Mesenchymal stem cell (in vitro differentiated cells and primary cell): ENCODE results near the gene C1QA.
A peak's percentile ranks its signal among the peaks of the same experiment; 100 is the strongest.

Source experiments
- DNase-seq: peaks from one replicate; pipeline ENCODE4 v3.0.0-alpha.2; 2013
- H2AFZ ChIP-seq: one replicate; pipeline ENCODE4 v1.6.1; 2013; ENCODE audit warnings: low read depth, mild to moderate bottlenecking, control low read depth, inconsistent platforms, low read length, moderate library complexity
- H2AK5ac ChIP-seq: 2 replicates; pipeline ENCODE4 v1.6.1; 2013; ENCODE audit warnings: low read length, moderate library complexity, mild to moderate bottlenecking, inconsistent platforms; ENCODE audit not compliant: severe bottlenecking
- H2BK120ac ChIP-seq: one replicate; pipeline ENCODE4 v1.6.1; 2013; ENCODE audit warnings: low read depth, mild to moderate bottlenecking, inconsistent platforms, low read length, moderate library complexity
- H2BK12ac ChIP-seq, 2 experiments: one replicate each; pipeline ENCODE4 v1.6.1; 2013; ENCODE audit warnings: inconsistent platforms in 2 of 2, low read length in 2 of 2, mild to moderate bottlenecking in 2 of 2, moderate library complexity in 2 of 2, control low read depth in 1 of 2
- H2BK15ac ChIP-seq: one replicate; pipeline ENCODE4 v1.6.1; 2013; ENCODE audit warnings: mild to moderate bottlenecking, low read depth, inconsistent platforms; ENCODE audit not compliant: poor library complexity, severe bottlenecking
- H2BK5ac ChIP-seq: 2 replicates; pipeline ENCODE4 v1.6.1; 2013; ENCODE audit warnings: low read depth, mild to moderate bottlenecking, low read length, control low read depth, inconsistent platforms; ENCODE audit not compliant: poor library complexity, severe bottlenecking
- H3K14ac ChIP-seq, 2 experiments: one replicate each; pipeline ENCODE4 v1.6.1; 2013; ENCODE audit warnings: inconsistent platforms in 2 of 2, low read length in 2 of 2, control low read depth in 1 of 2, mild to moderate bottlenecking in 1 of 2, moderate library complexity in 1 of 2
- H3K18ac ChIP-seq, 2 experiments: one replicate each; pipeline ENCODE4 v1.6.1; 2013; ENCODE audit warnings: inconsistent platforms in 2 of 2, low read length in 2 of 2, control low read depth in 1 of 2, low read depth in 1 of 2, mild to moderate bottlenecking in 1 of 2
- H3K23ac ChIP-seq, 2 experiments: one replicate each; pipeline ENCODE4 v1.6.1; 2013; ENCODE audit warnings: inconsistent platforms in 2 of 2, low read length in 2 of 2, mild to moderate bottlenecking in 2 of 2, moderate library complexity in 2 of 2, control low read depth in 1 of 2
- H3K27ac ChIP-seq: 2 replicates; pipeline ENCODE4 v1.5.1; 2013; ENCODE audit warnings: mild to moderate bottlenecking, moderate library complexity, low read length, control low read depth, inconsistent platforms; ENCODE audit not compliant: poor library complexity, severe bottlenecking
- H3K27me3 ChIP-seq, 2 experiments: 2 replicates each; pipeline versions ENCODE4 v1.6.1 to v1.7.0; 2013; ENCODE audit warnings: low read length in 2 of 2, mild to moderate bottlenecking in 2 of 2, moderate library complexity in 2 of 2, control low read depth in 1 of 2, inconsistent platforms in 1 of 2; ENCODE audit not compliant: control insufficient read depth in 1 of 2, insufficient read depth in 1 of 2
- H3K36me3 ChIP-seq, 2 experiments: 2 replicates each; pipeline versions ENCODE4 v1.6.1 to v1.7.0; 2013; ENCODE audit warnings: low read length in 2 of 2, control low read depth in 1 of 2, inconsistent platforms in 1 of 2, low read depth in 1 of 2, mild to moderate bottlenecking in 1 of 2; ENCODE audit not compliant: insufficient read depth in 2 of 2, control insufficient read depth in 1 of 2
- H3K4ac ChIP-seq, 2 experiments: one replicate each; pipeline ENCODE4 v1.6.1; 2013; ENCODE audit warnings: inconsistent platforms in 2 of 2, low read length in 2 of 2, mild to moderate bottlenecking in 2 of 2, moderate library complexity in 2 of 2, control low read depth in 1 of 2, low read depth in 1 of 2
- H3K4me1 ChIP-seq: 2 replicates; pipeline ENCODE4 v1.6.1; 2013; ENCODE audit warnings: low read depth, low read length, control low read depth; ENCODE audit not compliant: control insufficient read depth, insufficient read depth
- H3K4me2 ChIP-seq: 2 replicates; pipeline ENCODE4 v1.6.1; 2013; ENCODE audit warnings: low read length, mild to moderate bottlenecking, inconsistent platforms; ENCODE audit not compliant: poor library complexity, severe bottlenecking
- H3K4me3 ChIP-seq, 2 experiments: 2 replicates each; pipeline versions ENCODE4 v1.5.1 to v1.7.0; 2013; ENCODE audit warnings: low read length in 2 of 2, mild to moderate bottlenecking in 2 of 2, control low read depth in 1 of 2, low read depth in 1 of 2; ENCODE audit not compliant: insufficient read depth in 1 of 2
- H3K79me1 ChIP-seq: replicated peaks from 2 replicates; pipeline ENCODE4 v1.6.1; 2013; ENCODE audit warnings: mild to moderate bottlenecking, control low read depth, low read length, inconsistent platforms; ENCODE audit not compliant: poor library complexity, severe bottlenecking
- H3K9ac ChIP-seq: 2 replicates; pipeline ENCODE4 v1.7.0; 2013; ENCODE audit warnings: mild to moderate bottlenecking, low read length, moderate library complexity
- H3K9me3 ChIP-seq: 2 replicates; pipeline ENCODE4 v1.7.0; 2013; ENCODE audit warnings: mild to moderate bottlenecking, low read length; ENCODE audit not compliant: control insufficient read depth
- H4K8ac ChIP-seq: one replicate; pipeline ENCODE4 v1.6.1; 2013; ENCODE audit warnings: inconsistent platforms, mild to moderate bottlenecking, low read length, moderate library complexity
- H4K91ac ChIP-seq: one replicate; pipeline ENCODE4 v1.6.1; 2013; ENCODE audit warnings: mild to moderate bottlenecking, low read length, inconsistent platforms
- WGBS: methylation state at CpG from one replicate; pipeline ENCODE4 v1.1.7; 2013; ENCODE audit warnings: mixed read lengths; 5-methylcytosine and 5-hydroxymethylcytosine counted together

Gene C1QA

GRCh38 chr1:22600817-22601605 is 35.4 kb upstream of the C1QA start:
- 86% methylated on average over 39 of the region's 39 CpGs for WGBS
- no peak overlapping the region for H2BK5ac ChIP-seq
- no peak overlapping the region for H3K27ac ChIP-seq
- H4K8ac ChIP-seq = no peak overlapping the region
- no peak overlapping the region for H3K4me3 ChIP-seq
- H3K4me2 ChIP-seq = no peak overlapping the region
- H3K9me3 ChIP-seq = no peaks in the 10 kb centered on the region
- no peak overlapping the region for H3K9ac ChIP-seq
- no peaks in the 10 kb centered on the region for H3K4me1 ChIP-seq
- no peak overlapping the region for H2BK120ac ChIP-seq
- no peak overlapping the region for H2AFZ ChIP-seq
- H3K4ac ChIP-seq = no peak overlapping the region
- H3K18ac ChIP-seq = no peak overlapping the region
- H3K27me3 ChIP-seq = peaks cover 34 to 76% of the 10 kb centered on the region in 2 experiments
- DNase-seq = no peak
- no peak overlapping the region for H2AK5ac ChIP-seq
- H3K14ac ChIP-seq = peak overlapping the region in 1 of 2 experiments; percentile 30
- peak overlapping the region; percentile 75 for H2BK15ac ChIP-seq
- H2BK12ac ChIP-seq = no peak overlapping the region
- H3K79me1 ChIP-seq = no peaks in the 10 kb centered on the region
- no peak overlapping the region for H4K91ac ChIP-seq
- no peak overlapping the region for H3K23ac ChIP-seq
- no peaks in the 10 kb centered on the region for H3K36me3 ChIP-seq

GRCh38 chr1:22601610-22602009 is 34.8 kb upstream of the C1QA start:
- Histone ChIP-seq H3K9ac (no peak overlapping the region), H2AFZ (no peak overlapping the region), H3K79me1 (no peaks in the 10 kb centered on the region), H3K4ac (no peak overlapping the region), H3K4me1 (no peaks in the 10 kb centered on the region), H2BK5ac (no peak overlapping the region), H4K91ac (no peak overlapping the region), H4K8ac (no peak overlapping the region), H3K27me3 (peaks cover 35 to 79% of the 10 kb centered on the region in 2 experiments), H2BK120ac (no peak overlapping the region), H3K14ac (no peak overlapping the region), H2BK12ac (no peak overlapping the region), H2AK5ac (no peak overlapping the region), H3K4me2 (no peak overlapping the region), H2BK15ac (peak overlapping the region; percentile 75), H3K23ac (no peak overlapping the region), H3K18ac (no peak overlapping the region), H3K9me3 (no peaks in the 10 kb centered on the region), H3K4me3 (no peak overlapping the region), H3K27ac (no peak overlapping the region), H3K36me3 (no peaks in the 10 kb centered on the region)
- DNase-seq = no peak
- 88% methylated on average over 12 of the region's 12 CpGs for WGBS

GRCh38 chr1:22602060-22602740 is 34.2 kb upstream of the C1QA start:
- H2BK120ac ChIP-seq = no peak overlapping the region
- H3K36me3 ChIP-seq = no peaks in the 10 kb centered on the region
- H3K4ac ChIP-seq = no peak overlapping the region
- no peak overlapping the region for H2AFZ ChIP-seq
- 85% methylated on average over 18 of the region's 18 CpGs for WGBS
- no peak overlapping the region for H3K18ac ChIP-seq
- H3K4me3 ChIP-seq = no peak overlapping the region
- H3K4me1 ChIP-seq = no peaks in the 10 kb centered on the region
- no peak for DNase-seq
- no peak overlapping the region for H3K23ac ChIP-seq
- no peaks in the 10 kb centered on the region for H3K9me3 ChIP-seq
- H3K79me1 ChIP-seq = no peaks in the 10 kb centered on the region
- peaks cover 36 to 82% of the 10 kb centered on the region in 2 experiments for H3K27me3 ChIP-seq
- H2BK12ac ChIP-seq = no peak overlapping the region
- no peak overlapping the region for H3K9ac ChIP-seq
- no peak overlapping the region for H3K27ac ChIP-seq
- no peak overlapping the region for H3K14ac ChIP-seq
- H2AK5ac ChIP-seq = no peak overlapping the region
- H2BK5ac ChIP-seq = no peak overlapping the region
- H2BK15ac ChIP-seq = no peak overlapping the region
- no peak overlapping the region for H4K8ac ChIP-seq
- H3K4me2 ChIP-seq = no peak overlapping the region
- no peak overlapping the region for H4K91ac ChIP-seq

- H3K23ac ChIP-seq = no peak overlapping the region
- no peaks in the 10 kb centered on the region for H3K36me3 ChIP-seq
- no peak overlapping the region for H4K91ac ChIP-seq
- H2BK12ac ChIP-seq = no peak overlapping the region
- H3K4me3 ChIP-seq = no peak overlapping the region
- no peaks in the 10 kb centered on the region for H3K9me3 ChIP-seq
- no peak overlapping the region for H3K4ac ChIP-seq
- no peak overlapping the region for H3K4me2 ChIP-seq
- no peak overlapping the region for H2BK120ac ChIP-seq
- no peak overlapping the region for H2BK15ac ChIP-seq
- no peaks in the 10 kb centered on the region for H3K4me1 ChIP-seq
- WGBS = 74% methylated on average over 3 of the region's 4 CpGs
- H3K27ac ChIP-seq = no peak overlapping the region
- H4K8ac ChIP-seq = no peak overlapping the region
- H2AK5ac ChIP-seq = no peak overlapping the region
- H3K79me1 ChIP-seq = no peaks in the 10 kb centered on the region
- H2BK5ac ChIP-seq = no peak overlapping the region
- DNase-seq = no peak
- peaks cover 55 to 87% of the 10 kb centered on the region in 2 experiments for H3K27me3 ChIP-seq
- no peak overlapping the region for H3K14ac ChIP-seq
- H3K9ac ChIP-seq = no peak overlapping the region
- H2AFZ ChIP-seq = no peak overlapping the region
- H3K18ac ChIP-seq = no peak overlapping the region
These were observed 30.3 kb upstream of the C1QA start for GRCh38 chr1:22606161-22606560.
